BLaER1 treated with 17β-estradiol and CSF1 and Interleukin-3, amounts not matched to agents 10 nM and 100 nM (cell line): Measurements from ENCODE around the gene CTAGE1.
"Not testable (repeated sequence)": the region's sequence is repeated elsewhere in the genome, so short reads cannot be mapped to it uniquely, and the experiment has no call there.

ENCODE experiments used
- H3K27ac ChIP-seq, 11 experiments: shearing (Covaris generic); formaldehyde crosslinking; 2 replicates each; pipeline ENCODE4 v1.8.1; 2022
- H3K27me3 ChIP-seq, 11 experiments: shearing (Covaris generic); formaldehyde crosslinking; 2 replicates each; pipeline ENCODE4 v1.8.1; 2022
- H3K36me3 ChIP-seq, 11 experiments: shearing (Covaris generic); formaldehyde crosslinking; 2 replicates each; pipeline ENCODE4 v1.8.1; 2022
- H3K4me1 ChIP-seq, 10 experiments: shearing (Covaris generic); formaldehyde crosslinking; 2 replicates each; pipeline ENCODE4 v1.8.1; 2022
- H3K4me2 ChIP-seq, 11 experiments: shearing (Covaris generic); formaldehyde crosslinking; 2 replicates each; pipeline ENCODE4 v1.8.1; 2022
- H3K4me3 ChIP-seq, 10 experiments: shearing (Covaris generic); formaldehyde crosslinking; 2 replicates each; pipeline ENCODE4 v1.8.1; 2022
- H3K9ac ChIP-seq, 11 experiments: shearing (Covaris generic); formaldehyde crosslinking; 2 replicates each; pipeline ENCODE4 v1.8.1; 2022
- H3K9me3 ChIP-seq, 11 experiments: shearing (Covaris generic); formaldehyde crosslinking; replicated peaks in 1 of 11; 2 replicates each; pipeline ENCODE4 v1.8.1; 2022
- H4K20me1 ChIP-seq, 11 experiments: shearing (Covaris generic); formaldehyde crosslinking; 2 replicates each; pipeline ENCODE4 v1.8.1; 2022
- Cebpa-rat ChIP-seq, 11 experiments: shearing (Covaris generic); IDR thresholded peaks; 2 replicates each; pipeline ENCODE4 v1.8.1; 2022

CTAGE1 gene

DNA sequence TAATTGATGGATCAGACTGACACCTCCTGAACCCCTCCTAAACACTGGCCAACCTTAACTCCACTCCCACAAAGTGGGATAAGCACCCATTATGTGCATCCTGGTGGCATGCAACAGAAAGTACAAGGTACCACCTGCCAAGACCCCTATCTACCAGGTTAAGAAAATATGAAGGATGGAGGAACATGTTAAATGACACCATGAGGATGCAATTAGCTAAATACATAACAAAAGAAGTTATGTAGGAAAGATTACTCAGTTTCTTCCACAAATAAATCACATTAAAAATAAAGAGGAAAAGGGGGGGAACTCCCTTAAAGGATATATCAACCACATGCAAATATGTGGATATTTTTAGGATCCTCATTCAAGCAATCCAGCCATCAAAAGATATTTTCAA is 12.6 kb downstream of the CTAGE1 start:
- no peaks in the 10 kb centered on the region; a peak in 1 of 22 replicates for H4K20me1 ChIP-seq

DNA sequence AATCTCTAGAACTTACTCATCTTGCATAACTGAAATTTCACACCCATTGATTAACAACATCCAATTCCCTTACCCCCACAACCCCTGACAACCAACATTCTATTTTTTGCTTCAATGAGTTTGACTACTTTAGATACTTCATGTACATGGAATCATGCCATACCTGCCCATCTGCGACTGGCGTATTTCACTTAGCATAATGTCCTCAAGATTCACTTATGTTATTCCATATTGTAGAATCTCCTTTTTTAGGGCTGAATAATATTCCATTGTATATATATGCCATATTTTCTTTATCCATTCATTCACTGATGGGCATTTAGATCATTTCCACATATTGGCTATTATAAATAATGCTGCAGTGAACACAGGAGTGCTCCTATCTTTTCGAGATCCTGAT is 13.8 kb downstream of the CTAGE1 start:
- no peaks in the 10 kb centered on the region; a peak in 1 of 22 replicates for H4K20me1 ChIP-seq
- H3K27ac ChIP-seq = no peak overlapping the region
- no peaks in the 10 kb centered on the region for H3K27me3 ChIP-seq
- no peak overlapping the region for H3K9ac ChIP-seq
- H3K4me1 ChIP-seq = peaks cover 0 to 22% (median 0%) of the 10 kb centered on the region in 10 experiments; a peak in 5 of 20 replicates
- H3K4me2 ChIP-seq = no peak overlapping the region
- no peak for TF ChIP-seq Cebpa-rat (IDR thresholded peaks at IDR 0.05)
- H3K36me3 ChIP-seq = no peaks in the 10 kb centered on the region
- peaks cover 10 to 37% (median 25%) of the 10 kb centered on the region in 11 experiments; a peak in 21 of 22 replicates for H3K9me3 ChIP-seq
- H3K4me3 ChIP-seq = no peak overlapping the region

More for the DNA sequence above, 12.6 kb downstream of the CTAGE1 start:
- Histone ChIP-seq H3K4me2 (no peak overlapping the region), H3K9ac (no peak overlapping the region), H3K27ac (no peak overlapping the region), H3K27me3 (no peaks in the 10 kb centered on the region), H3K4me1 (peaks cover 0 to 22% (median 0%) of the 10 kb centered on the region in 10 experiments; a peak in 5 of 20 replicates), H3K4me3 (no peak overlapping the region), H3K9me3 (peaks cover 10 to 37% (median 25%) of the 10 kb centered on the region in 11 experiments; a peak in 21 of 22 replicates), H3K36me3 (no peaks in the 10 kb centered on the region)
- TF ChIP-seq Cebpa-rat (IDR thresholded peaks at IDR 0.05) = no peak

DNA sequence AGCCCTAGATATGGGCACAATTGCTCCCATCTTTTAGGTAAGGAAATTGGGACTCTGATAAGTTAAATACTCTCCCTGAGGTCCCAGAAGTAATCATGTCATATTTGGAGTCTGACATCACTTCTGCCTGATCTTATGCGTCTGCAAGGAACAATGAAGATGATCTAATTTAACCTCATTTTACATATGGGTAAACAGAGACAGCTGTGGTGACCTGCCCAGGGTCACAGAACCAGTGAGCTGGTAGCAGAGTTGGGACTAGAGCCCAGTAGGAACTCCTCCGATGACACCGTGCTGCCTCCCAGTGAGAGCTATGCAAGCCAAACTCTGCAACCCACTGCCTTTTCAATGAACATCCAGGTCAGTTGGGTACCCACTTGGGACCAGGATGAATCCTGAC is 17.8 kb downstream of the CTAGE1 start:
- no peaks in the 10 kb centered on the region for H3K27me3 ChIP-seq
- peaks cover 3 to 14% (median 9%) of the 10 kb centered on the region in 11 experiments; a peak in 20 of 22 replicates for H3K9me3 ChIP-seq
- H3K4me2 ChIP-seq = no peak overlapping the region
- H3K4me1 ChIP-seq = peaks cover 0 to 7% (median 0%) of the 10 kb centered on the region in 10 experiments; a peak in 2 of 20 replicates
- no peak overlapping the region for H3K9ac ChIP-seq
- no peak overlapping the region for H3K4me3 ChIP-seq
- H3K27ac ChIP-seq = no peak overlapping the region
- no peaks in the 10 kb centered on the region for H3K36me3 ChIP-seq
- no peak for TF ChIP-seq Cebpa-rat (IDR thresholded peaks at IDR 0.05)
- no peaks in the 10 kb centered on the region for H4K20me1 ChIP-seq

DNA sequence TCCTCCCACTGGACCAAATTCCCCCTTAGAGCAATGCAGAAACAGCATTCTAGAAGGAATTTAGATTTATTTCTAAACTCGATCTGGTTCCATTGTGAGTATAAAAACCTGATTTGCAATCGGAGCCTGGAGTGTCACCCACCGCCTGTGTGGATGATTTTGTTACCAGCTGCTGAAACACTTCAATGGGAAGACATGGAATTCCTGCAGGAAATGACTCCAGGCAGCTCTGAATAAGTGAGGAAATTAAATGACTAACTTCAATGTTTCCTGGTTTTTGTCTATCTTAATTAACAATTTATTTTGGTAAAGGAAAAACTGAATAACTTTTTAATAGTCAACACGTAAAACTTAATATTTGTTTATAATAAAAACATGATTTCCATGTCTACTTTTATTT is 19.3 kb downstream of the CTAGE1 start:
- Histone ChIP-seq H3K9me3 (no peaks in the 10 kb centered on the region), H3K4me3 (no peak overlapping the region), H3K36me3 (no peaks in the 10 kb centered on the region), H3K9ac (no peak overlapping the region), H3K4me2 (no peak overlapping the region), H3K4me1 (peaks cover 0 to 7% (median 0%) of the 10 kb centered on the region in 10 experiments; a peak in 2 of 20 replicates), H3K27me3 (no peaks in the 10 kb centered on the region), H4K20me1 (no peaks in the 10 kb centered on the region), H3K27ac (no peak overlapping the region)
- no peak for TF ChIP-seq Cebpa-rat (IDR thresholded peaks at IDR 0.05)

DNA sequence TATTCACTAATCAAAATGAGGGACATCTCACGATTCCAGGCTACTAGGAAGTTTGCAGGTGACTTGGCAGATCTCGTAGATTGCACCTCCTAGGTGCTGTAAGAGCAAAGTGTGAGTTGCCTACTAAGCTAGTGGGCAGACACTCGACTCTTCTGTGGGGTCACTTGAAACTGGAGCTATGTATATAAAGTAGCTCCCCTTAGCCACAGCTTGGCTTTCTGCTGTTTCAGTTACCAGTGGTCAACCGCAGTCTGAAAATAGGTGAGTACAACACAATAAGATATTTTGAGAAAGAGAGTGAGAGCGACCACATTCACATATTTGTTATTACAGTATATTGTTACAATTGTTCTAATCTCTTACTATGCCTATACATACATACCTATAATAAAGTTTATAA is 23.3 kb downstream of the CTAGE1 start:
- no peak for TF ChIP-seq Cebpa-rat (IDR thresholded peaks at IDR 0.05)
- Histone ChIP-seq H3K9me3 (no peaks in the 10 kb centered on the region), H3K27ac (no peak overlapping the region), H3K4me3 (no peak overlapping the region), H3K36me3 (no peaks in the 10 kb centered on the region), H3K9ac (no peak overlapping the region), H3K4me2 (no peak overlapping the region), H4K20me1 (no peaks in the 10 kb centered on the region), H3K27me3 (no peaks in the 10 kb centered on the region), H3K4me1 (no peaks in the 10 kb centered on the region)

DNA sequence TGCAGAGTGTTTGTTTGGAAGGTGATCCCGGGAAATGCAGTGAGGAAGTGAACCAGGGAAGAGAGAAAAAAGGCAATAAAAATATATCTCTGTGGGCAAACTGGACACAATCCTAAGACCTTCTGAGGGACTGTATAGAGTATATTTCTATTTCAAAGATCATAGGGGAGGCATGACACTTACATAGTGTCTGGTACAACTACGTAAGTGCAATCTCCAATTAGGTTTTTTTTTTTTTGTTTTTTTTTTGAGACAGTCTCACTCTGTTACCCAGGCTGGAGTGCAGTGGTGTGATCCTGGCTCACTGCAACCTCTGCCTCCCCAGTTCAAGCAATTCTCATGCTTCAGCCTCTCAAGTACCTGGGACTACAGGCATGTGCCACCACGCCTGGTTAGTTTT is 24.6 kb downstream of the CTAGE1 start:
- not testable (repeated sequence) for H3K36me3 ChIP-seq, H3K4me3 ChIP-seq, H3K27ac ChIP-seq, H4K20me1 ChIP-seq, H3K4me1 ChIP-seq, H3K9me3 ChIP-seq, H3K9ac ChIP-seq, H3K4me2 ChIP-seq, H3K27me3 ChIP-seq

DNA sequence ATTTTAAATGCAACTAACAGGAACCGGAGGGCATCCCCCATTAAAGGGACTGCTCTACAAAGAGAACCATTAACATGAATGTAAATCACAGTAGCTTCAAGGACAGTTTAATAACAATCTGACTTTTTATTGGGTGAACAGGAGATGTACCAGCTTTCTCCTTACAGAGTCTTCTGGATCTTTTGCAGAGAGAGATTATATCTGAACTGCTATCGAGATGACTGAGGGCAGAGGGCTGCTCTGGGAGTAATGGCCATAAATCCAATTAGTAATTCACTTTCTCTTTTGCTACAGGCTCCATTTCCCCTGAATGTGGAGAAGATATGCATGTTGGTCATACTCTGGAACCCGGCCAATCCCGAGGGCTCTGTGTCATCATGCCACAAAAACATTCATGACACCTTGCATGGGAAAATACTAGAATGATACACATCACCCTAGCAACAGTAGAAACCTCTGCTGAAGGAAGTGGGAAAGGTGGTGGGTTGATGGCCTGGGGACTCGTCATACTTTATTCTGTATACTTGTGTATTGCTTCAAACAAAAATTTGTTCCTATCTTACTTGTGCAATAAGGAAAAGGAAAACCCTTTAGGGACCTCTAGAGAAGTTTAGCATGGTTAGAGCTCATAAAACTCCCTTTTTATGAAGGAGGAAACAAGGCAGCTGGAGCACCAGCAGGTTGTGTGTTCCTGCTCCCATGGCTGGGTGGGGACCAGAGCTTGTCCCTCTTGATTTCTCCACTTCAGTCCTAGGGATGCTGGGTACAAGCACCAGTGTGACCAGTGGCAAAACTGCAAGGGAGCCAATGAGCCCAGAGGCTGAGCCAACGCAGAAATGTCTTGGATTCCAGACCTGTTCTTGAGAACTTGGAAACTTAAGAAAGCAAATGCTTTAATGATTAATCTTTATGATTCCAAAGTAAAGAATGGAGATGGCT is 26.0 kb downstream of the CTAGE1 start:
- Histone ChIP-seq H3K4me2 (no peak overlapping the region), H3K27me3 (no peaks in the 10 kb centered on the region), H3K9ac (no peak overlapping the region), H4K20me1 (no peaks in the 10 kb centered on the region), H3K4me1 (no peaks in the 10 kb centered on the region), H3K27ac (no peak overlapping the region), H3K4me3 (no peak overlapping the region), H3K36me3 (no peaks in the 10 kb centered on the region), H3K9me3 (no peaks in the 10 kb centered on the region)
- TF ChIP-seq Cebpa-rat (IDR thresholded peaks at IDR 0.05) = no peak

DNA sequence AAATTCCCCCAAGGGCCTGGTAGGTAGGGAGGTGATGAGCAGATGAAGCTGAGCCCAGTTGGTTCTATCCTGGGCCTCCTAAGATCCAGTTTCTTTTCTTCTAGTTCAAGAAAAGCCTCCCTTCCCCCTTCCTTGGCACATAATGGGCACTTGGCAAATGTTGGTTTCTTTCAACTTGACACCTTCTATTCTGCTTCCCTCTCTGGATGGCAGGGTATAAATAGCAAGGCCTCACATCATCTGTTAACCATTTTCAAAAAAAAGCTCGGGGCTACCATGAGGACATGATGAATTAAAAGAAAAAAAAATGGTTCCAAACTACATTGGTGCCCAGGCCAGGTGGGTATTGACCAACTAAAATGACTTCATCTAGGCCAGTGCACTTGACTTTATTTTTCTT is 29.9 kb downstream of the CTAGE1 start:
- Histone ChIP-seq H4K20me1 (no peaks in the 10 kb centered on the region), H3K36me3 (no peaks in the 10 kb centered on the region), H3K9ac (no peak overlapping the region), H3K9me3 (no peaks in the 10 kb centered on the region), H3K4me3 (no peak overlapping the region), H3K27ac (no peak overlapping the region), H3K4me1 (no peaks in the 10 kb centered on the region), H3K4me2 (no peak overlapping the region), H3K27me3 (no peaks in the 10 kb centered on the region)
- TF ChIP-seq Cebpa-rat (IDR thresholded peaks at IDR 0.05) = no peak

DNA sequence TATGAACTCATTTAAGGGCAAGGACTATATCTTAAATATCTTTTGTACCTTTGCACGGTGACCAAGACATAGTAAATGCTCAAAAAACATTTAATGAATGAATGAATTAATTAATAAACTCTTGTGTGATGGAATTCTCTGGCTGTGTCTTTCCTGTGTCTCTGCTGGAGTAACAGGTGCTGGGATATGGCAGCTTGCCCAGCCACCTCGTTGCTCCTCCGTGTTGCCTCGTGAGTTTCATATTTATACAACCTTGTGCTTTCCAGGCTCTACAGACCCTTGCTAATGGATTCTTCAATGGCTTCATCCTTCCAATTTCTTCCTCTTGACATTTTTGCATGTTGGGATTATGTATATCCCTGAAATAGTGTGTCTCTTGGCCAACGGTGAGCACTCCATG is 30.4 kb downstream of the CTAGE1 start:
- Histone ChIP-seq H3K27ac (no peak overlapping the region), H3K9me3 (no peaks in the 10 kb centered on the region), H3K36me3 (no peaks in the 10 kb centered on the region), H3K4me2 (no peak overlapping the region), H3K27me3 (no peaks in the 10 kb centered on the region), H3K9ac (no peak overlapping the region), H4K20me1 (no peaks in the 10 kb centered on the region), H3K4me3 (no peak overlapping the region), H3K4me1 (no peaks in the 10 kb centered on the region)
- no peak for TF ChIP-seq Cebpa-rat (IDR thresholded peaks at IDR 0.05)

DNA sequence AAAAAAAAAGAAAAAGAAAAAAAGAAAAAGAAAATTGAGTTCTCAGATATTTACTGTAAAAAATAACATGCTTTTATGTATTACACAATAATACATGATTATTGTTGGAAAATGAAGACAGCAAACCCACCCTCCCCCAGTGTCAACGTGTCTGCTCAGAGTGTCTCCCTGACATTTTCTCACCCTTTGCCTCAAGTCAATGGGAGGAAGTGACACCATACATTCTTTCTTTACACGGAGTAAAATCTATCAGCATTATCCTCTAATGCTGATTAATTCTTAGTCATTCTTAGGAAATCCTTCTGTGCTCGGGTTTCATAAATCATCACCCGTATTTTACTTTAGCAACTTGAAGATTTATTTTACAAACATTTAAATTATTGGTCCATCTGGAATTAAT is 32.0 kb downstream of the CTAGE1 start:
- H3K9me3 ChIP-seq = no peaks in the 10 kb centered on the region
- no peak overlapping the region for H3K4me2 ChIP-seq
- TF ChIP-seq Cebpa-rat (IDR thresholded peaks at IDR 0.05) = peak in 2 of 11 experiments; percentile 19 to 65; a peak in 1 of 22 replicates

More for the DNA sequence above, 32.0 kb downstream of the CTAGE1 start:
- H3K36me3 ChIP-seq = no peaks in the 10 kb centered on the region
- H4K20me1 ChIP-seq = no peaks in the 10 kb centered on the region
- H3K4me1 ChIP-seq = no peaks in the 10 kb centered on the region
- no peak overlapping the region for H3K27ac ChIP-seq
- no peaks in the 10 kb centered on the region for H3K27me3 ChIP-seq
- H3K9ac ChIP-seq = no peak overlapping the region
- H3K4me3 ChIP-seq = no peak overlapping the region
